SK-N-SH treated with all-trans-retinoic acid at 6 μM for 48 hours (cell line): ENCODE data around the gene CD38.

Experiments used
- ESRRG ChIP-seq: fragments of 250-450 bp; sonication (Bioruptor Pico); IDR thresholded peaks from 2 replicates; pipeline ENCODE4 v1.6.1; 2021; ENCODE audit warnings: mild to moderate bottlenecking
- RARB ChIP-seq: fragments of 250-450 bp; sonication (Bioruptor Pico); IDR thresholded peaks from 2 replicates; pipeline ENCODE4 v1.8.0; 2021; ENCODE audit warnings: mild to moderate bottlenecking, moderate library complexity

DNA sequence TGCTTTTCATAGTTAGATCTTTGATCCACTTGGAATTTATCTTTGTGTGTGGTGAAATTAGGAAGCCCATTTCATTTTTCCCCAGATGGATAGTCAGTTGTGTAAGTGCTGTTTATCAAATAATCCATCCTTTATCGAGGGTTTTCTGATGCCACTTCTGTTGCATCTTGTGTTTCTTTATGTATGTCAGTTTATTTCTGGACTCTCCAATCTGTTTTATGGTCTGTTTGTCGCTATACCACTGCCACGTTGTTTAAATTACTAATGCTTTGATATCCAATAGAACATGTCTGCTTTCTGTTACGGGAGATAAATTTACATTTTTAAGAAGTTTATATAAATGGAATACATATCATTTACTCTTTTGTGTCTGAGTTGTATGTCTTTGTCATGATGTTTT is 21.0 kb downstream of the CD38 start:
- TF ChIP-seq ESRRG (CRISPR knock-in tag) (no peak), RARB (CRISPR knock-in tag) (no peak)
